NCI-H1092 (cell line): ENCODE measurements around the gene LDB1.

ENCODE experiments used
- DNase-seq: peaks from one replicate; lab custom pipeline; 2025; lab: John Stamatoyannopoulos, UW

The LDB1 gene

GRCh38 chr10:102120142-102120990 lies at the start of gene LDB1:
LDB1 (minus strand) TSS chr10:102120368; CDS start chr10:102120110, 258 bp downstream.
- DNase-seq, result peak; percentile 38

GRCh38 chr10:102167861-102168260 lies 47.7 kb upstream of the LDB1 start:
- DNase-seq, result no peak

GRCh38 chr10:102163342-102163989 lies 43.3 kb upstream of the LDB1 start:
- no peak for DNase-seq

- DNase-seq, result no peak
Measured at GRCh38 chr10:102159831-102160230, 39.7 kb upstream of the LDB1 start.

- DNase-seq, result no peak
Measured at GRCh38 chr10:102159051-102159597, 39.0 kb upstream of the LDB1 start.

- DNase-seq, result peak; percentile 25
Measured at GRCh38 chr10:102157224-102157623, 37.1 kb upstream of the LDB1 start.

- DNase-seq, result no peak
Measured at GRCh38 chr10:102154466-102155116, 34.4 kb upstream of the LDB1 start.

- no peak for DNase-seq
Measured at GRCh38 chr10:102153093-102153620, 33.0 kb upstream of the LDB1 start.

- no peak for DNase-seq
Measured at GRCh38 chr10:102152545-102152890, 32.4 kb upstream of the LDB1 start.

- DNase-seq, result peak; percentile 94
Measured at GRCh38 chr10:102151774-102152544, 31.8 kb upstream of the LDB1 start, which contains the start of gene NOLC1. NOLC1 (plus strand) TSS chr10:102152389; CDS start chr10:102152411, 22 bp downstream.

- no peak for DNase-seq
Measured at GRCh38 chr10:102150970-102151773, 31.0 kb upstream of the LDB1 start.

GRCh38 chr10:102148275-102148674 lies 28.1 kb upstream of the LDB1 start:
- DNase-seq, result no peak

- no peak for DNase-seq
Measured at GRCh38 chr10:102147561-102147960, 27.4 kb upstream of the LDB1 start.

GRCh38 chr10:102146971-102147428 lies 26.8 kb upstream of the LDB1 start:
- no peak for DNase-seq

- DNase-seq, result no peak
Measured at GRCh38 chr10:102141583-102142107, 21.5 kb upstream of the LDB1 start.

- no peak for DNase-seq
Measured at GRCh38 chr10:102140913-102141540, 20.9 kb upstream of the LDB1 start.

- DNase-seq, result no peak
Measured at GRCh38 chr10:102140218-102140617, 20.1 kb upstream of the LDB1 start.

- no peak for DNase-seq
Measured at GRCh38 chr10:102139281-102140110, 19.3 kb upstream of the LDB1 start.
